GM06990 (cell line): ENCODE results near the gene TLR2.

Source experiments
- DNase-seq: peaks from one replicate; pipeline ENCODE4 v3.0.0-alpha.2; 2011; ENCODE audit not compliant: insufficient read length; ENCODE audit errors: extremely low read depth
- H3K27me3 ChIP-seq: replicated peaks from 2 replicates; pipeline ENCODE4 v1.6.0; 2011; ENCODE audit warnings: low read length; ENCODE audit not compliant: control insufficient read depth, insufficient read depth
- H3K36me3 ChIP-seq: 2 replicates; pipeline ENCODE4 v1.5.1; 2011; ENCODE audit warnings: low read length; ENCODE audit not compliant: control insufficient read depth, insufficient read depth
- H3K4me3 ChIP-seq: replicated peaks from 2 replicates; pipeline ENCODE4 v1.5.1; 2011; ENCODE audit warnings: low read depth, mild to moderate bottlenecking, control low read depth, low read length
- TF ChIP-seq, protein P1 (sequence below): IDR thresholded peaks from 2 replicates; pipeline ENCODE4 v1.5.1; 2011; ENCODE audit warnings: low read length, control low read depth, mild to moderate bottlenecking, inconsistent platforms; ENCODE audit not compliant: insufficient read depth, poor library complexity, severe bottlenecking

Gene TLR2

DNA sequence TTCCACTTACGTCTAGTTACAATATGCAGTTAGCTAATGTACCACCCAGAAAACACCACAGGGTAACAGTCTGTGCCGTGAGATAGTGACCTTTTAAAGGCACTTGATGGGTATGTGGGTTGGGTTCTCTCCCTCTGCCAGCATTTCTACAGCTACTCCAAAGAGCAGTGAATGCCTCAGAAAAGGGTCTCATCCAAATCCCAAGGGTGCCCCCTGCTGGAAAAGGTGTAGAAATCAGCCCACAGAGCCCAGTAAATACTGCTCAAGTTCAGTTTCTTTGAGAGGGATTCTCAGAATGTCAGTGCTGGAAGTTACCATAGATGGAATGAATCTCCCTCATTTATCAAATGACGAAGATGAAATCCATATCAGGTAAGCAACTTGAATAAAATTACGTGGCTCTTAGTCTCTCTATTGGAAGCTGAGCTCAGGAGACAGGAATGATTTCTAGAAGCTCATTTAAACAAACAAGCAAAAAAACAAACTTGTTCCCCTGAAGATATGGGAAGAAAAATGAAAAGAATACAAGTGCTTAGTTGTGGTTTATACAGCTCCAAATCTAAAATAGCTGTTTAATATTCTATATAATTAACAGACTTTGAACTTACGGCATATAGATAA lies 66.2 kb downstream of the TLR2 start:
- TF ChIP-seq, protein P1, sequence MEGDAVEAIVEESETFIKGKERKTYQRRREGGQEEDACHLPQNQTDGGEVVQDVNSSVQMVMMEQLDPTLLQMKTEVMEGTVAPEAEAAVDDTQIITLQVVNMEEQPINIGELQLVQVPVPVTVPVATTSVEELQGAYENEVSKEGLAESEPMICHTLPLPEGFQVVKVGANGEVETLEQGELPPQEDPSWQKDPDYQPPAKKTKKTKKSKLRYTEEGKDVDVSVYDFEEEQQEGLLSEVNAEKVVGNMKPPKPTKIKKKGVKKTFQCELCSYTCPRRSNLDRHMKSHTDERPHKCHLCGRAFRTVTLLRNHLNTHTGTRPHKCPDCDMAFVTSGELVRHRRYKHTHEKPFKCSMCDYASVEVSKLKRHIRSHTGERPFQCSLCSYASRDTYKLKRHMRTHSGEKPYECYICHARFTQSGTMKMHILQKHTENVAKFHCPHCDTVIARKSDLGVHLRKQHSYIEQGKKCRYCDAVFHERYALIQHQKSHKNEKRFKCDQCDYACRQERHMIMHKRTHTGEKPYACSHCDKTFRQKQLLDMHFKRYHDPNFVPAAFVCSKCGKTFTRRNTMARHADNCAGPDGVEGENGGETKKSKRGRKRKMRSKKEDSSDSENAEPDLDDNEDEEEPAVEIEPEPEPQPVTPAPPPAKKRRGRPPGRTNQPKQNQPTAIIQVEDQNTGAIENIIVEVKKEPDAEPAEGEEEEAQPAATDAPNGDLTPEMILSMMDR, result peak; percentile 75
- Histone ChIP-seq H3K27me3 (peaks cover 1% of the 10 kb centered on the region), H3K4me3 (no peak overlapping the region), H3K36me3 (no peaks in the 10 kb centered on the region)
- DNase-seq, result peak; percentile 9

DNA sequence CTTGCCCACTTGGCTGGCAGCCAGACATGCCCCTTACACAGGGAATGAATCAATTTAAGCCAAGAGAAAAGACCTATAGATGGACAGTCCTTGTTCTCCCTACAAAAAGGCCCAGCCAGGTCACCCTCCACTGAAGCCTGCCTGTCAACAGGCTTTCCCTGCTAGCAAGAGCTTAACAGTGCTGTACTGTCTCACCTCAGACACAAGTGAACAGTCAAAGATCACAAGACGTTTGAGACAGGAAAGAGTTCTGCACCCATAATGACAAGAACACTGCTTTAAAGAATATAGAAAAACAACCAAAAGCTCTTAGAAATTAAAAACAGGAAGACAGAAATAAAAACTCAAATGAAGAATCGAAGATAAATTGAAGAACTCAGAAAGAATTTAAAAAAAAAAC lies 71.1 kb downstream of the TLR2 start:
- TF ChIP-seq, protein P1, result no peak
- Histone ChIP-seq H3K27me3 (peaks cover 3% of the 10 kb centered on the region), H3K4me3 (no peak overlapping the region), H3K36me3 (no peaks in the 10 kb centered on the region)
- no peak for DNase-seq
